HG02885 (cell line): Measurements from ENCODE around the gene RET.

Experiments used
- ATAC-seq: cut with Tn5 transposase; IDR thresholded peaks from one replicate; pipeline ENCODE4 v1.9.1; 2021; ENCODE audit warnings: mild to moderate bottlenecking; ENCODE audit not compliant: unreplicated experiment, poor library complexity

The RET gene

DNA sequence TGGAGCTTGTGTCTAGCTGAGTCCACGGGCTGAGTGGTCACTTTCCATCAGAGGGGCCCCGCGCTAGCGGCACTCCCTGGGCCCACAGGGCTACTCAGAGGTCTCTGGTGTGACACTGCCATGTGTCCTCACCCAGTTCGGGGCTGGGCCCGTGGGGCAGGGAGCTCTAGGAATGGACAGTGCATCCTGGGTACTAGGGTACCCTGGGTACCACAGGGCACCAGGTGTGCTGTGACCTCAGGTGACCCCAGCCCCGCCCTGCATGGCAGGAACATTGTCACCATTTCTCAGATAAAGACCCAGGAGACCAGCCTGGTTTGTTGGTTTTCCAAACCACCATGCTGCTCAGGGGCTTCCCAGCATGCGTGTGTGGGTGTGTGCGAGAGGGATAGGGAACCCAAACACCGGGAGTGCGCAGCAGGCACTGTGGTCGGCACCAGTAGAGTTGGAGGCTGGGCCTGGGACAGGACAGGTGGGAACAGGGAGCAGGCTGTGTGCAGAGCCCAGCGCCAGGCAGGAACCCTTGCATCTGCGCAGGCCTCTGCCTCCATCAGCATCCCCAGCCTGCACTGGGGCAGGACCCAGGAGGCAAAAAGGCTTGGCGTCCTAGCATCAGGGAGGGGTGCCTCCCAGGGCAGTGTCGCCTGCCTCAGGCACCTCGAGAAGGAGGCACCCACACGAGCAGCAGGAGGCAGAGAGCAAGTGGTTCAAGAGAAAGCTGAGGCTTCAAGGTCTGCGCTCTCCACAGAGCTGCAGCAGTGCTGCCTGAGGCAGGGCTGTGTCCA, 42.0 kb downstream of the RET start:
- no peak for ATAC-seq

DNA sequence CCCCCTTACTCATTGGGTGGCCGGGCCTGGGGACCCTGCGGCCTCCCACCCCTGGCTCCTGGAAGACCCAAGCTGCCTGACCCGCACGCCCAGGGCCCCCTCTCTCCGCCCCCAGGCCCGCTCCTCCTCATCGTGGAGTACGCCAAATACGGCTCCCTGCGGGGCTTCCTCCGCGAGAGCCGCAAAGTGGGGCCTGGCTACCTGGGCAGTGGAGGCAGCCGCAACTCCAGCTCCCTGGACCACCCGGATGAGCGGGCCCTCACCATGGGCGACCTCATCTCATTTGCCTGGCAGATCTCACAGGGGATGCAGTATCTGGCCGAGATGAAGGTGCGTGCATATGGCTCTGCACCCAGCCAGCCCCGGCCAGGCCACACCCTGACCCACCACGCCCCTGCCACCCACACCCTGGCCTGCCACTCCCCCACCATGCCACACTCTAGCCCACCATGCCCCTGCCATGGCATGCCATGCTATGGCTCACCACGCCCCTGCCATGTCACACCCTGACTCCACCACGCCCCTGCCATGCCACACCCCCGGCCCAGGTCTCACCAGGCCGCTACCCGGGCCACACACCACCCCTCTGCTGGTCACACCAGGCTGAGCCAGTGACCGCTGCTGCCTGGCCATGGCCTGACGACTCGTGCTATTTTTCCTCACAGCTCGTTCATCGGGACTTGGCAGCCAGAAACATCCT, 42.7 kb downstream of the RET start:
- ATAC-seq = no peak

DNA sequence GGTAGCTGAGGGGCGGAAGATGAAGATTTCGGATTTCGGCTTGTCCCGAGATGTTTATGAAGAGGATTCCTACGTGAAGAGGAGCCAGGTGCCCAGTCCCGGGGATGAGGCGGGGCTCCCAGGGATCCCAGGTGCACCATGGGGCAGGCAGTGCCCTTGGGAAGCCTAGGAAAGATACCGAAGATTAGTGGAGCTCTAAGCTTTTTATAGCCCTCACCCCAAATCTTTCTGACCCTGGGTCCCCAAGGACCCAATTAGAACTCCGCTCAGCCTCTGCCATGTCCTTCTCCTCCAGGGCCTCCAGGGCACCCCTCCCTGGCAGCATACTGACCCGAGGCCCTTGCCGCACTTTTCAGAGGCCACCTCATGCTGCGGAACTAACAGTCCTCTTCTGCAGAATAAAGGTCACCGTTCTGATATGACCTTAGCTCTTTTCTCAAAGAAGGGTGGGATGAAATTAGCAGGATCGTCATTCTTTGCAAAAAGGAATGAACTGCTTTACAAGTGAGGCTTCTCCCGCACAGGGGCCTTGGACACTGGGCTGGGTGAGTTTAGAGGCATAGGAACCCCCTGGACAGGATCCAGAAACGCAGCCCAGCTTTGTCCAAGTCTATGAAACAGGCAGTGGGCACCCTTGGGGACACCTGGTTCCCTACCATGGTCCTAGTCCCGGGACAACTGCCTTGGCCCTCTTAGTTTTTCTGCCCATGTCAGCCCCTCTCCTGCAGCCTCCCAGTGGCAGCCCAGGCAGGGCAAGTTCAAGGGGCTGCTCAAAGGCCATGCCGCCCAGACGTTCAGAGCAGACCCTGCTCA, 43.5 kb downstream of the RET start:
- no peak for ATAC-seq

DNA sequence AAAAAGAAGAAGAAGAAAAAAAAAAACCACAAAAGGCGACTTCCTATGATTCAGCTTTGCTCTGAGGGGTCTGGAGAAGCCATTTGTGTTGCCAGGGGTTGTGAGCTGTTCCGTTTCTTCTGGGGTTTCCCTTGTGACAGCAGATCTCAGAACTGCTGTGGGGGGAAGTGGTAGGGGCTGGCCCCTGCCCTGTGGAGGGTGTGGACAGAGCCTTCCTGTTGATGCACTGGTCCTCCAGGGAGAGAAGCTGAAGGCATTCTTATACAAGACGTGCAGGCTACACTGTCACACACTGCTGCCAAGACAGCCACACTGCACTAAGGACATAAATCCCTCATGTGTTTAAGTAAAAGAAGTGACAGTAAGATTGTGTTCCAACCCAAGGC, 44.1 kb downstream of the RET start:
- peak; percentile 89 for ATAC-seq

DNA sequence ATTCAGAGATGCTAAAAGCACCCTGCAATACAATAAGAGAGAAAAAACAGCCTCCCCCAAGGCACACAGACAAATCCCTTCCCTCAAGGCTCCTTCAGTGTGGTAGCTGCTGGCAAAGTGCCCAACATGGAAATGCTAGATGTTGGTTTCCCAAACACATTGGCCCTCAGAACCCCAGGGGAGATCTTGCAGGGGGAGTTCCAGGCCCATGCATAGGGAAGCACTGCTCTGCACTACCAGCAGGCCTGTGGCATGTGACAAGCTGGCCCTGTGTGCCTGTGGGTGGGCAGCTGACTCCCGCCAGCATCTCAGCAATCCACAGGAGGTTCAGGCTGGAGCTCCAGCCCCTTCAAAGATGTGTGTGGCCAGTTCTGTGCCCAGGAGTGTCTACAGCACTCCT, 44.6 kb downstream of the RET start:
- ATAC-seq = no peak

DNA sequence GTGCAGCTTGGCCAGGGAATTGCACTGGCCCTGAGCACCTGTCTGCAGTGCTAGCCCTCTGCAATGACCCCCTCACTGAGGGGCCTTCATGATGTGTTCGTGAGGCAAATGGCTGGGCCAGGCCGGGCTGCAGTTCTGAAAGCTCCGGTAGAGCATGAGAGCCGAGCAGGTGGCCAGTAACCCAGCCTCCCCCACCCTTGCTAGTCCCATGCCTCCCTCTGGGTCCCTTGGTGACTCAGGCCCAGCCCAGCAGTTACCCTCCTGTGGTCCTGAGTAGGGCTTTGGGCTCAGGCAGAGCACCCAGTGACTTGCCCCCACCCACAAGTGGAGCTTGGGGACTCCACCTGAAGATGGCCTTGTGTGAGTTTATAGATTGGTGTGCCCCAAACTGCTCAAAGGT, 45.2 kb downstream of the RET start:
- no peak for ATAC-seq

DNA sequence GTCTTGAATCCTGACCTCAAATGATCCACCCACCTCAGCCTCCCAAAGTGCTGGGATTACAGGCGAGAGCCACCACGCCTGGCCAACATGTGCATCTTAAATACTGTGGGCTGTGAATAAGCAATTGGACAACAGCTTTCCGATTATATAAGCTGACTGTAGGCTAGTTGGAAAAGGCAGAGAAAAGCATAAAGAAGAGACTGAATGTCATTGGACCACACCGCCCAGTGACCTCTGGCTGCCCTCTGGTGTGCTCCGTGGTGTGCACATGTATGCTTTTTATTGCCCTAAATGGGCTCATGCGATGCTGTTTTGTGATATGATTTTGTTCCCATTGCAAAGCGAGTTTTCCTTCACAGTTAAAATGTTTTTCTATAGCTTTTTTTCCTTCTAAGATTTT, 46.0 kb downstream of the RET start:
- no peak for ATAC-seq

DNA sequence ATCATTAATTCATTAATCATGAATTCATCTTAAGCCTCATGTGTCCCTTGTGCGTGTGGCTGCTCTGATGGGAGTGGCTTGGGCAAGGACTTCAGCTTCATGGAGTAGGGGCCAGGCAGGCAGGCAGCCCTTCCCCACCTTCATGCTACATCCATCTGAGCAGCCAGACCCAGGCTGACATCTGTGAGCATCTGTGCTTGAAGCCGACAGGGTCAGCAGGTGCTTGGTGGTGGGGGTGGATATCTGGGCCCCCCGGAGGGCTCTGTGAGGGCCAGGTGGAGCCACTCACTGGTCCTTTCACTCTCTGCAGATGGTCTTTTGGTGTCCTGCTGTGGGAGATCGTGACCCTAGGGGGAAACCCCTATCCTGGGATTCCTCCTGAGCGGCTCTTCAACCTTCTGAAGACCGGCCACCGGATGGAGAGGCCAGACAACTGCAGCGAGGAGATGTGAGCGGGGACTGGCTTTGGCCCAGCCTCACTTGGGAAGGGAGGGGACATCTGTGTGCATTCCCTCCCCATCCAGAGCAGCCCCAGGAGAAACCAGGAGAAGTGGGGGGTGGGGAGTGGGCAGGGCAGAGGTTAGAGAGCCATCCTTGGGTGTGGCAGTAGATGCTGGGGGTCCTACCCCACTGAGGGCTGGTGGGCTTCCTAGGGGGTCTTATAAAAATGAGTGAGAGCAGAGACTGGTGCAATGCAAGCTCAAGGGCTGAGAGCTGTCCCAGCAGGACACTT, 46.7 kb downstream of the RET start:
- no peak for ATAC-seq

DNA sequence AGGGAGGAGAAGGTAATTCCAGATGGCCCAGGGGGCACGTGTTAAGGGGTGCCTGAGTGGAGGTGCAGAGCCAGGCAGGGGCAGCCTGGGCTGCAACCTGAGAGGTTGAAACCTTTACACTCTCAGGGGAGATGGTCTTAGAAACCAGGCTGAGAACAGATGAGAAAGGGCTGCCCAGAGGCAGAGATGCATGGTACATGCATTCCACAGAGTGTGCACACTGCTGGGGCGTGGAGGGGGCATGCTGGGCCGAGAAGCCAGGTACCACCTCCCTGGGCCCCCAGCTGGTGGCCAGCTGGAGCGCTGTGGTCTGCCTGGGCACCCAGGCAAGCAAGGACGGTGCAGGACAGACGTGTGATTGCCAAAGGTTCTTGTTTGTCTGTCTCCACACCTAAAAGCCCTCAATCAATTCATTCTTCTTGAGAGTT, 47.2 kb downstream of the RET start:
- no peak for ATAC-seq

DNA sequence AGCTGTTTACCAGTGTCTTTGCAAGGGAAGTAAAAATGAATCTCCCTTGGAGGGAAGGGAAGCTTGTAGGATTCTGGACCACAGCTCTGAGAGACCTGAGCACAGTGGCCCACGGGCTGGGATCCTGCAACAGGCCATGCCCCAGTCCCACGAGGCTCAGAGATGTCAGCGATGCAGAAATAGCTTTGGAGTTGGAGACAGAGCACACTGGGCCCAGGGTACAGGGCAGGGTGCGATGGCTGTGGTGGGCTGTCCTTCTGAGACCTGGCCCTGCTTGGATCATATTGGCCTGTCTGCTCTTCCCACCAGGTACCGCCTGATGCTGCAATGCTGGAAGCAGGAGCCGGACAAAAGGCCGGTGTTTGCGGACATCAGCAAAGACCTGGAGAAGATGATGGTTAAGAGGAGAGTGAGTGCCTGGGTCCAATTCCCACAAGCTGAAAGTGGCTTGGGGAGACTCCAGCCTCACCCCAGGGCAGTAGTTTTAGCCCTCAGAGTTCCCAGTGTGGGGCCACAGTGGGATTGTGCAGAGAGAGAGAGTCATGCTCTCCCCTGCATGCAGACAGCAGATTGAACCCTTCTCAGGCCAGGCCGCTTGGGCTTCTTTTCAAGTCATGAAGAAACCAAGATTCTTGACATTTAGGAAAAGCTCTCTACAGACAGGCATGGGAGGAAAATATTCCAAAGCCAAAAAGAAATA, 47.9 kb downstream of the RET start:
- ATAC-seq = no peak

DNA sequence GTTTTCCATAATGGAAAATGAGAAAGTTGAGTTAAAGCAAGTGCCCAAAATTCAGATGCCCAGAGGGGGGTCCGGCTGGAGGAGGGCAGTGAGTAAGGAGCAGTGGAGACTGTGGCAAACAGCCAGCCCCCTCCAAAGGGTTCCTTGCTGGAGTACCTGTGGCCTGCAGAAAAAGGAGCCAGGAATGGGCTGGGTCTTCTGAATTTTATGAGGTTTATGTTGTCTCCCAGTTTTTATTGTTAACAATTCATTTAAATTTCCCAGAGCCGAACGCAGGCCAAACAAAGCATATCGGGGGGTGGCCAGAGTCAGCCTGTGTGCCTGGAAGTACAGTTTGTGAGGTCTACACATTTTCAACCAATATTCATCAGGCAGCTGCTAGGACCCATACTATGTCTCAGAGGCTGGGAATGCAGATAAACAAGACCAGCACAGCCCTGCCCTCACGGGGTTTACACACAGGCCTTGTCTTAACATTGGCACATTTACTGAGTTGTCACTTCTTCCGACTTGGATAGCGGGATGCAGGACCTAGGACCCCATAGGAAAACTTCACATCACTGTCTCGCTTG, 48.5 kb downstream of the RET start:
- ATAC-seq = no peak

DNA sequence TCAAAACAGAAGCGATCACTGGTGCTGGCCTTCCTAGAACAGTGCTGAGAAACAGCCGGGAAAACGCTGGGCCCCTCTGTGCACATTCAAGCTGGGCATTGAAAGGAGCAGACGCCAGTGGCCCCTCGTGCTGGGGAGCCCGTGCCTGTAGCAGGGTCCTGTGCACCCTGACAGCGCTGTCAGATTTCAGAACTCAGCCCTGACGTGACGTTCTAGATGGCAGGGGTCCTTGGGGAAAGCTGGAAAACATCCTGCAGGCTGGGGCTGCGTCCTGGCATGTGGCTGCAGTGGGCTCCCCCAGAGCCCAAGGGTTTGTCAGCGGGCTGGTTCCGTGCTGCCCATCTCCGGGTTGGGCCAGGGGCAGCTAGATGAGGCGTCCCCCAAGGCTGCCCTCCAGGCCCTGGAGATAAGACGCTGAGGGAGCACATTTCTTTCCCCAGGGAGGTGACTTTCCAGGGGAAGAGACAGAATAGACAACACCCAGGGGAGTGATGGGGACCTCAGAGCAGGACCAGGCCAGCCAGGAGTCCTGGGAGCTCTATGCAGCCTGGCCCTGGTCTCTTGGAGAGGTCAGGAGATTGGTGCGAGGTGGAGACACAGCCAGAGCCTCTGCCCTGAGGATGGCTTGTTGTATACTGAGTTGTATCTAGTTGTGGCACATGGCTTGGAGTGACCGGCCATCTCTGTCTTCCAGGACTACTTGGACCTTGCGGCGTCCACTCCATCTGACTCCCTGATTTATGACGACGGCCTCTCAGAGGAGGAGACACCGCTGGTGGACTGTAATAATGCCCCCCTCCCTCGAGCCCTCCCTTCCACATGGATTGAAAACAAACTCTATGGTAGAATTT, 49.2 kb downstream of the RET start:
- ATAC-seq = no peak

DNA sequence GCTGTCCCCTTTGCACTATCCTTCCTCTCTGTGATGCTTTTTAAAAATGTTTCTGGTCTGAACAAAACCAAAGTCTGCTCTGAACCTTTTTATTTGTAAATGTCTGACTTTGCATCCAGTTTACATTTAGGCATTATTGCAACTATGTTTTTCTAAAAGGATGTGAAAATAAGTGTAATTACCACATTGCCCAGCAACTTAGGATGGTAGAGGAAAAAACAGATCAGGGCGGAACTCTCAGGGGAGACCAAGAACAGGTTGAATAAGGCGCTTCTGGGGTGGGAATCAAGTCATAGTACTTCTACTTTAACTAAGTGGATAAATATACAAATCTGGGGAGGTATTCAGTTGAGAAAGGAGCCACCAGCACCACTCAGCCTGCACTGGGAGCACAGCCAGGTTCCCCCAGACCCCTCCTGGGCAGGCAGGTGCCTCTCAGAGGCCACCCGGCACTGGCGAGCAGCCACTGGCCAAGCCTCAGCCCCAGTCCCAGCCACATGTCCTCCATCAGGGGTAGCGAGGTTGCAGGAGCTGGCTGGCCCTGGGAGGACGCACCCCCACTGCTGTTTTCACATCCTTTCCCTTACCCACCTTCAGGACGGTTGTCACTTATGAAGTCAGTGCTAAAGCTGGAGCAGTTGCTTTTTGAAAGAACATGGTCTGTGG, 50.0 kb downstream of the RET start:
- ATAC-seq = peak; percentile 51

DNA sequence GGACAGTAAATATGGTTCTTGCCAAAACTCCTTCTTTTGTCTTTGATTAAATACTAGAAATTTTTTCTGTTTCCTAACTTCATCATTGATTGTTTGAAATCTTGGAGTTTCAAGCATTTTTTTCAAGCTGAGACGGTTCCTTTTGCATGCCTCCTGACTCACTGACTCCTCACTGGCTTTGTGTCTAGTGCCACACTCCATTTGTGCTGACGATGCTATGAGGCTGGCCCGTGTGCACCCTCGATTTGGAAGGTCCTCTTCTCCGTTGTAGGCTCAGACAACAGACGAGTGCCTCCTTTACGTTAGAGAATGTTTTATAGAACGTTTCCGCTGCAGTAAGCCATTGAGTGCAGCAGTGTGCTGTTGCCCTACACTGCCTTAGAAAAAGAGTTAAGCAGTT, 50.6 kb downstream of the RET start:
- ATAC-seq = no peak

DNA sequence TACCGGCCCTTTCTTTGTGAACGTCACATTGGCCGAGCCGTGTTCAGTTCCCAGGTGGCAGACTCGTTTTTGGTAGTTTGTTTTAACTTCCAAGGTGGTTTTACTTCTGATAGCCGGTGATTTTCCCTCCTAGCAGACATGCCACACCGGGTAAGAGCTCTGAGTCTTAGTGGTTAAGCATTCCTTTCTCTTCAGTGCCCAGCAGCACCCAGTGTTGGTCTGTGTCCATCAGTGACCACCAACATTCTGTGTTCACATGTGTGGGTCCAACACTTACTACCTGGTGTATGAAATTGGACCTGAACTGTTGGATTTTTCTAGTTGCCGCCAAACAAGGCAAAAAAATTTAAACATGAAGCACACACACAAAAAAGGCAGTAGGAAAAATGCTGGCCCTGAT, 51.5 kb downstream of the RET start:
- no peak for ATAC-seq

DNA sequence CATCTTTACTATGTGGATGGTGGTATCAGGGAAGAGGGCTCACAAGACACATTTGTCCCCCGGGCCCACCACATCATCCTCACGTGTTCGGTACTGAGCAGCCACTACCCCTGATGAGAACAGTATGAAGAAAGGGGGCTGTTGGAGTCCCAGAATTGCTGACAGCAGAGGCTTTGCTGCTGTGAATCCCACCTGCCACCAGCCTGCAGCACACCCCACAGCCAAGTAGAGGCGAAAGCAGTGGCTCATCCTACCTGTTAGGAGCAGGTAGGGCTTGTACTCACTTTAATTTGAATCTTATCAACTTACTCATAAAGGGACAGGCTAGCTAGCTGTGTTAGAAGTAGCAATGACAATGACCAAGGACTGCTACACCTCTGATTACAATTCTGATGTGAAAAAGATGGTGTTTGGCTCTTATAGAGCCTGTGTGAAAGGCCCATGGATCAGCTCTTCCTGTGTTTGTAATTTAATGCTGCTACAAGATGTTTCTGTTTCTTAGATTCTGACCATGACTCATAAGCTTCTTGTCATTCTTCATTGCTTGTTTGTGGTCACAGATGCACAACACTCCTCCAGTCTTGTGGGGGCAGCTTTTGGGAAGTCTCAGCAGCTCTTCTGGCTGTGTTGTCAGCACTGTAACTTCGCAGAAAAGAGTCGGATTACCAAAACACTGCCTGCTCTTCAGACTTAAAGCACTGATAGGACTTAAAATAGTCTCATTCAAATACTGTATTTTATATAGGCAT, 52.3 kb downstream of the RET start:
- peak; percentile 79 for ATAC-seq

DNA sequence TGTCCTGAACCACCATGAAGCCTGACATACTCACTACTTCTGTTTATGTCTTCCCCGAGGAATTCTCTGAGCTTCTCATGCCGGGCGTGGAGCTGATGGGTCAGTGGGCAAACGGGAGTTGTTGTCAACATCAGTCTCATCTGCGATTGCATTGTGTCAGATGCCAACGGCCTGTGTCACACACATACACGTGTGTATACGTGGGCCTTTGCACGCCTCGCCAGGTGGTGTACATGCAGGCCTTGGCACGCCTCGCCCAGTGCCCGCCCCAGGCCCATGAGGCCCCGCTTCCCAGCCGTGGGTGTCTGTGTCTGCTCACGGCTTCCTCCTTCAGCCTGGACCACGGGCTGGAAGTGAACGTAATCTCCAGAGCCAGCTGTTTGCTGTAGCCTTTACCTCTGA, 53.9 kb downstream of the RET start:
- no peak for ATAC-seq

DNA sequence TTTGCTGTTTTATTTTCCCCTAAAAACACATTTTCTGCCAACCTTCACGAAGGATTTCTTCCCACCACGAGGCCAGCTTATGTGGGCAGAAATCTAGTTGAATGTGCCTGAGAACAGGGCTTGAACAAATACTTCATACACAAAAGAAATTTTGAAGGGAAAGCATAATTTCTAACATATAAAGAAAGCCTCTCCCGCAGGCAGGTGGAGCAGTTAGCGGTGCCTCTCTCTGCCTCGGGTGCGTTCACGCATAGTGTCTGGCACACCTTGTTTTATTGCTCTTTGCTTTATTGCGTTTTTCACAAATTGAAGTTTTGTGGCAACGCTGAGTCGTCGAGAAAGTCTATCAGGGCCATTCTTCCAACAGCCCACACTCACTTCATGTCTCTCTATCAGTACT, 54.4 kb downstream of the RET start:
- ATAC-seq = no peak
